ENCODE results near the gene UBA52.
A peak's percentile ranks its signal among the peaks of the same experiment; 100 is the strongest.
"Not testable (repeated sequence)": the region's sequence is repeated elsewhere in the genome, so short reads cannot be mapped to it uniquely, and the experiment has no call there.

Gene UBA52

GRCh38 chr19:18571564-18572344 is at the start of gene UBA52:
Gene UBA52 (plus strand): TSS chr19:18571857. CDS start chr19:18573301, 1,444 bp downstream.
- POLR2A ChIA-PET = interaction anchor here (0.7 to 2.7 kb wide), 14 partner anchors 9 to 83 kb away, joined by 3 to 43 read pairs (median 4); partner anchors contain the start of genes ELL, KXD1 and REX1BD
- CTCF ChIA-PET = interaction anchor here (0.9 to 2.6 kb wide), 2 partner anchors 17 to 105 kb away, joined by 3 to 16 read pairs; partner anchors contain the start of gene REX1BD

GRCh38 chr19:18522124-18522861 is 49.4 kb upstream of the UBA52 start:
- peak; percentile 97 for DNase-seq (ENCODE audit: extremely low spot score)
- ChIA-PET POLR2A (interaction anchor here (1.0 to 1.8 kb wide), 5 partner anchors 10 to 67 kb away, joined by 4 to 8 read pairs (median 6); partner anchors contain the start of genes FKBP8 and UBA52), CTCF (interaction anchor here (0.6 kb wide), 2 partner anchors 47 to 222 kb away, joined by 3 to 4 read pairs; no protein-coding TSS in a partner anchor)
- TF ChIP-seq FOXM1 (IDR thresholded peaks at IDR 0.05; ENCODE audit: borderline replicate concordance) = no peak
- peak; percentile 61; the same call in 1 of the 2 replicates for TF ChIP-seq ELF4 (IDR thresholded peaks at IDR 0.05)
- no peak for TF ChIP-seq SP1 (IDR thresholded peaks at IDR 0.05)
- TF ChIP-seq CTBP1 (IDR thresholded peaks at IDR 0.05; ENCODE audit: borderline replicate concordance) = no peak
- peak; percentile 96 for TF ChIP-seq PKNOX1 (IDR thresholded peaks at IDR 0.05)
- no peak; the same call in 1 of the 2 replicates for TF ChIP-seq TARDBP (IDR thresholded peaks at IDR 0.05)
- TF ChIP-seq ZNF384 (IDR thresholded peaks at IDR 0.05) = no peak
- TF ChIP-seq FOXK2 (IDR thresholded peaks at IDR 0.05) = no peak
- no peak for TF ChIP-seq ARNT (IDR thresholded peaks at IDR 0.05)
- TF ChIP-seq LEF1 (IDR thresholded peaks at IDR 0.05; ENCODE audit: borderline replicate concordance) = no peak
- no peak for TF ChIP-seq FOXA1 (IDR thresholded peaks at IDR 0.05)
- TF ChIP-seq SUZ12 (IDR thresholded peaks at IDR 0.05) = no peak
- peak; percentile 98; the same call in 1 of the 2 replicates for TF ChIP-seq HDGF (IDR thresholded peaks at IDR 0.05; ENCODE audit: borderline replicate concordance)
- no peak for TF ChIP-seq NFRKB (IDR thresholded peaks at IDR 0.05)
- no peak for TF ChIP-seq BHLHE40 (IDR thresholded peaks at IDR 0.05; ENCODE audit: borderline replicate concordance)
- TF ChIP-seq L3MBTL2 (conservative IDR thresholded peaks at IDR 0.05) = no peak

More at GRCh38 chr19:18571564-18572344, at the start of gene UBA52:
- TF ChIP-seq HDGF (IDR thresholded peaks at IDR 0.05; ENCODE audit: borderline replicate concordance) (no peak), ELF4 (IDR thresholded peaks at IDR 0.05) (peak; percentile 97), TARDBP (IDR thresholded peaks at IDR 0.05) (no peak), SUZ12 (IDR thresholded peaks at IDR 0.05) (no peak), PKNOX1 (IDR thresholded peaks at IDR 0.05) (no peak), NFRKB (IDR thresholded peaks at IDR 0.05) (no peak)
- peak; percentile 95 for DNase-seq (ENCODE audit: extremely low spot score)

GRCh38 chr19:18522862-18523440 is 48.7 kb upstream of the UBA52 start:
- TF ChIP-seq ZNF384 (IDR thresholded peaks at IDR 0.05) = peak; percentile 90
- DNase-seq (ENCODE audit: extremely low spot score) = not testable (repeated sequence)
- ChIA-PET CTCF (interaction anchor here (0.6 to 0.8 kb wide), 2 partner anchors 70 to 223 kb away, joined by 3 to 4 read pairs; no protein-coding TSS in a partner anchor), POLR2A (interaction anchor here (0.7 to 1.8 kb wide), 7 partner anchors 9 to 48 kb away, joined by 3 to 8 read pairs (median 5); partner anchors contain the start of genes FKBP8, KXD1 and UBA52)

GRCh38 chr19:18523841-18524240 is 47.8 kb upstream of the UBA52 start:
- no peak for DNase-seq (ENCODE audit: extremely low spot score)
- TF ChIP-seq NFRKB (IDR thresholded peaks at IDR 0.05) = no peak
- TF ChIP-seq FOXA1 (IDR thresholded peaks at IDR 0.05) = no peak
- TF ChIP-seq SP1 (IDR thresholded peaks at IDR 0.05) = no peak
- no peak for TF ChIP-seq L3MBTL2 (conservative IDR thresholded peaks at IDR 0.05)
- no peak for TF ChIP-seq SUZ12 (IDR thresholded peaks at IDR 0.05)
- no peak for TF ChIP-seq FOXK2 (IDR thresholded peaks at IDR 0.05)
- no peak for TF ChIP-seq TARDBP (IDR thresholded peaks at IDR 0.05)
- TF ChIP-seq ARNT (IDR thresholded peaks at IDR 0.05) = no peak
- no peak for TF ChIP-seq ELF4 (IDR thresholded peaks at IDR 0.05)
- TF ChIP-seq FOXM1 (IDR thresholded peaks at IDR 0.05; ENCODE audit: borderline replicate concordance) = no peak
- ChIA-PET POLR2A (interaction anchor here (0.6 to 1.8 kb wide), 4 partner anchors 19 to 38 kb away, joined by 3 to 7 read pairs (median 4); partner anchors contain the start of gene KXD1), CTCF (interaction anchor here (0.8 kb wide), 1 partner anchor 69 kb away, joined by 3 read pairs; no protein-coding TSS in a partner anchor)

- DNase-seq (ENCODE audit: extremely low spot score) = no peak
- POLR2A ChIA-PET = interaction anchor here (2.0 kb wide), 1 partner anchor 12 kb away, joined by 5 read pairs; no protein-coding TSS in a partner anchor
- TF ChIP-seq L3MBTL2 (conservative IDR thresholded peaks at IDR 0.05) (no peak), HDGF (IDR thresholded peaks at IDR 0.05; ENCODE audit: borderline replicate concordance) (no peak), SP1 (IDR thresholded peaks at IDR 0.05) (no peak), ZNF384 (IDR thresholded peaks at IDR 0.05) (no peak), TARDBP (IDR thresholded peaks at IDR 0.05) (no peak), ARNT (IDR thresholded peaks at IDR 0.05) (no peak), ELF4 (IDR thresholded peaks at IDR 0.05) (no peak), NFRKB (IDR thresholded peaks at IDR 0.05) (no peak), CTBP1 (IDR thresholded peaks at IDR 0.05; ENCODE audit: borderline replicate concordance) (no peak), SUZ12 (IDR thresholded peaks at IDR 0.05) (no peak), PKNOX1 (IDR thresholded peaks at IDR 0.05) (no peak), FOXA1 (IDR thresholded peaks at IDR 0.05) (no peak), FOXM1 (IDR thresholded peaks at IDR 0.05; ENCODE audit: borderline replicate concordance) (no peak), FOXK2 (IDR thresholded peaks at IDR 0.05) (no peak), LEF1 (IDR thresholded peaks at IDR 0.05; ENCODE audit: borderline replicate concordance) (no peak), BHLHE40 (IDR thresholded peaks at IDR 0.05; ENCODE audit: borderline replicate concordance) (no peak)
- CTCF ChIA-PET = no interaction called here
Measured at GRCh38 chr19:18526316-18526715, 45.3 kb upstream of the UBA52 start.

All from HEK293T (cell line).